NCI-H2171 treated with DMSO at 0.1 percent for 48 hours (cell line): ENCODE measurements around the gene LBHD1.
A peak's percentile ranks its signal among the peaks of the same experiment; 100 is the strongest.
"Not testable (repeated sequence)": the region's sequence is repeated elsewhere in the genome, so short reads cannot be mapped to it uniquely, and the experiment has no call there.

Experiments used
- DNase-seq: peaks from one replicate; lab custom pipeline; 2025; lab: John Stamatoyannopoulos, UW

Gene LBHD1

DNA sequence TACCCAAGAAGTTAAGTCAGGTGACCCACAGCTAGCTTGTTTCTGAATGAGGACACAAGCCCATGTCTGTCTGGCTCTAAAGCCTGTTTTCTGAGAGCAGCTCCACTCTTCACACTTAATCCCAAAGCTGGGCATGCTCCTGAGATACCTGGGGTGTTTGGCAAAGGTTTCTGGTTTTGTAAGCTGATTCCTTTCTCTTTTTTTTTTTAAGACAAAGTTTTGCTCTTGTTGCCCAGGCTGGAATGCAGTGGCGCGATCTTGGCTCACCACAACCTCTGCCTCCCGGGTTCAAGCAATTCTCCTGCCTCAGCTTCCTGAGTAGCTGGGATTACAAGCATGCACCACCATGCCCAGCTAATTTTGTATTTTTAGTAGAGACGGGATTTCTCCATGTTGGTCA, 21.6 kb upstream of the LBHD1 start:
- DNase-seq: not testable (repeated sequence)

DNA sequence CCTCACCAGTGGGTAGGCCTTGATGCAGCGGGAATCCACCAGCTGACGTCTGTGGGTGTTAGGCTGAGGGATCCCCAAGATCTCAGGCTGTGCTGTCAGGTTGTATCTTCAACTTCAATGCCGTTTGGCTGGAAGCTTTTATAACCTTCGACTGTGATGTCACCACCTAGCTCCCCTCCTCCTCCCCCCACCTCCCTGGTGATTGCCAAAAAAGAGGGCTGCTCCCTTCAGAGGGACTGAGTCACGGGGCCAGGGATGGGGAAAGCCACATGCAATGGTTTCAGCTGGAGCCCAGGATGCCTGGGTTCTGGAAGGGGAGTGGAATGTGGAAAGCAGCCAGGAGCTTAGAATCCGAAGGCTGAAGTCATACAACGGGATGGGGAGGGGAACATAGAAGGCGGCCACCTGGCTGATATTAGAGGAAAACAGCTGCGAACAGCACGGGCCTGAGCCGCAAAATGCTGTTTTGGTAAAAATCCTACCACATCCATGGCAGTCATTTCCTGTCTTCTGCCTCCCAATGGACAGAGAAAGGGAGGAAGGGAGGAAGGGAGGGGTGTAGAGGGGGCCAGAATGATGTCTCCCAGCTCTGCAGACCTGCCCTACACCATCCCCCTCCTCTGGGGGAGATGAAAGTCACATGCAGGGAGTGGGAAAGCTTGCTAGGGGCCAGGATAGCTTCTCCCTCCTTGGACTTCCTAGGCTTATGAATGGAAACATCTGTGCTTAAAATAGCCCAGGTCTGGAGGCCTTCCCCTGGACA, 17.5 kb upstream of the LBHD1 start, which contains the start of gene LRRN4CL:
LRRN4CL (minus strand) TSS at position 110 of the 763 bp plus-strand sequence. CDS start 1,022 bp downstream, outside the sequence.
- DNase-seq: peak; percentile 45

DNA sequence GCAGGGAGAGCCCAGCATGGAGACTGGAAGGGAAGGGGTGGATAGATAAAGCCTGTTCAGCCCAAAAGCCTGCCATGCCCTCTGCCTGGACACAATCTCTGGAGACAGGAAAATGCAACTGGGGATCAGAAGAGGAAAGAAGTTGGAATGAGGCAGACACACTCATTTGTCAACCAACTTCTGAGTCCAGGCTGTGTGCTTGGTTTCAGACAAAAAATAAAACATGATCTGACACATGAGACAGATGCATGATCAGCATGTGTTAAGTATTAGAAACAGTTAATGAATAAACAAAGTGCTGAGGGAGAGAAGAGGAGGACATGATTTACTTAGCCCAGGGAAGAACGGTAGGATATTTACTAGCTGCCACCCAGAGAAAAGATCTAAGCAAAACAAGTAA, 16.4 kb upstream of the LBHD1 start:
- DNase-seq: no peak

DNA sequence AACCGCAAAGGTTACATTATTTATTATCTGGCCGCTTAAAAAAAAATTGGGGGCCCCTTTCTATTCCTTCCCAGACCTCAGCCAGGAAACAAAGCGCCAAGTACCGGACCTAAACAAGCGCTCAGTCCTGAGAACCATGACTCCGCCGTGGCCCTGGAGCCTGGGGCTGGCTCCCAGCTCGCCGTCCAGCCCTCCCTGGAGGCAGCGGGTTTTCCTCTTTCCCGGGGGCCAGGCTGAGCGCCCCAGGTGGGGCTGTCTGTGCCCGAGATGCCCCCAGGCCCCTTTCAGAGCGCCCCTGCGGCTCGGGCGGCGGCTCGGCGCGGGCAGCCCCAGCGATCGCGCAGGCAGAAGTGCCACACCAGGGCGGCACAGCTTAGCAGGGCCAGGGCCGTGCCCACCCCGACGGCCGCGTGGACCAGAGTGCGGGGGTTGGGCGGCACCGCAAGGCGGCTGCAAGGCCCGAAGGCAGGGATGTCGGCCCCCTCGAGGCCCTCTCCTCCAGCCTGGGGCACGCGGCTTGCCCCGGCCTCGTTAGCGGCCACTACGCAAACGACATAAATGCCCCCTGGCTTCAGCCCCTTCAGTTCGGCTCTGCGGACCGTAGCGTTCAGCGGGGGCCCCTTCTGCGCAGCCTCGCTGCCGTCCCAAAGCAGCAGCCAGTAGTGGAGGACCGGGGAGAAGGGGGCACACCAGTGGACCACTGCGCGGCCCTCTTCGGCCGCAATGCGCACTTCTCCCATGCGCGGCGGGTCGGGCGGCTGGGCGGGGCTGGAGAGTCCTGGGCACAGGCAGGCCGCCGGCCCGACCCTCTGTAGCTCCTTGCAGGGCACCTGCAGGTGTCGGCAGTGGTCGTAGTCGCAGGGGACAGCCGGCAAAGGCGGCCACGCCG, 15.7 kb upstream of the LBHD1 start:
- no peak for DNase-seq

DNA sequence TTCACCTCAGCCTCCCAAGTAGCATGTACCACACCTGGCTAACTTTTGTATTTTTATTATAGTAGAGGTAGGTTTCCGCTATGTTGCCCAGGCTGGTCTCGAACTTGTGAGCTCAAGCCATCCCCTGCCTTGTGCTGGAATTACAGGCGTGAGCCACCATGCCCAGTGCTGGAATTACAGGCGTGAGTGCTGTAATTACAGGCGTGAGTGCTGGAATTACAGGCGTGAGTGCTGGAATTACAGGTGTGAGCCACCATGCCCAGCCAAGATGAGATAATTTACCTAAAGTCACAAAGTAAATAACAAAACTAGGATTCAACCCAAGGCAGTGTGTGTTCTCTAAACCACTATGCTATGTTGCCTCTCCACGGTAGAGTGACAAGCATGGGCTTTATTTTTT, 10.5 kb upstream of the LBHD1 start:
- no peak for DNase-seq

DNA sequence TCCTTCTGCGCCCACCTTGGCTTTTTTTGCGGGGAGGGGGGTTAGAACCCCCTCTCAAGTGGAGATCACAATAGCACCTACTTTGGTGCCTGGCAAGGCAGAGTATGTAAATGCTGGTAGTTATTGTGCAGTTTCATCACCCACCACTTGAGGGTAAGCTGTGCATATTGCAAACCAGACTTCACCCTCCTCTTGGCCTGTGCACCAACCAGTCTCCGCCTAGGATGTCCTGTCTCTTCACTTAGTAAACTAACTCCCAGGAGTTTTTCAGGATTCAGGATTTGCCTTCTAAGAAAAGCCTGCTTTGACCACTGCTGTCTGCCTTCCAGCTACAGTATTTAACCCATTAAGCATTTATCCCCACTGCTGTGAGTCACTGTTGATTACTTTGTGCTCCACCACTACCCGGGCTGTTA, 8.8 kb upstream of the LBHD1 start:
- peak; percentile 52 for DNase-seq

DNA sequence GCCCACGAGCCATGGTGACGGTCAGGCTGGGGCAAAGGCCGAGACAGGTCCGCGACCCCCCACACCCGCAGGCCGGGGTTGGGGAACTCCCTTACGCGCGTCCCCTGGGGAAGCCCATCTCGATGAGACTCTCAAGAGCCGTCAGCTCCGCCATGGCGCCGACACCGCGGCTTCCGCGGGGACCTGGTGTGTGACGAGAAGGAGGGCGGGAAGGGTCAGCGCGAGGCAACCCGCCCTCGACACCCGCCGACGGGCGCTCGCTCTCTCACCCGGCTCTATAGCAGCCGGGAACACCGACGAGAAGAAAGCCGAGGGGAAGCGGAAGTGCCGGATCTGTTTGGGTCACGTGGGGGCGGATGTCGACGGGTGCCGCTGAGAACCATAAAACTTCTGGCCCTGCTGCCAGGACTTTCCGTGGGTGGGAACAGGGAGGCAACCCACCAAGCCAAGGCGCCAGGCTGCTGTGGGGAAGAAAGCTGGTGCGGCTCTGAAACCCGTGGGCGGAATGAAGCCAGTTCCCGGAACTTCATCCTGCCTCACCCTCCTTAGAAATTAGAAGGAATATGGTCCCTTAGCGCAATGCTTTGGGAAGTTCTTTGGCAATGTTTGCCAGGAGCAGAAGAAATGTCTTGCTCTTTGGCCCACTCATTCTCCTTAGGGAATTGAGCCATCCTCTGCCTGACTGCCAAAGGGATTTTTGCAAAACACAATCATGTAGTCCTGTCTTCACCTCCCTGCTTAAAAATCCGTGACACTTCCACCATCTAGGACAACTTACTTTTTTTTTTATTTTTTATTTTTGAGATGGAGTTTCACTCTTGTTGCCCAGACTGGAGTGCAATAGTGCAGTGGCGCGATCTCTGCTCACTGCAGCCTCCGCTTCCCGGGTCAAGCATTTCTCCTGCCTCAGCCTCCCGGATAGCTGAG, 7.0 kb upstream of the LBHD1 start, which contains the start of gene UBXN1:
UBXN1 (minus strand) TSS at position 304 of the 927 bp plus-strand sequence; CDS start at position 154, 150 bp downstream.
- DNase-seq: peak; percentile 94

DNA sequence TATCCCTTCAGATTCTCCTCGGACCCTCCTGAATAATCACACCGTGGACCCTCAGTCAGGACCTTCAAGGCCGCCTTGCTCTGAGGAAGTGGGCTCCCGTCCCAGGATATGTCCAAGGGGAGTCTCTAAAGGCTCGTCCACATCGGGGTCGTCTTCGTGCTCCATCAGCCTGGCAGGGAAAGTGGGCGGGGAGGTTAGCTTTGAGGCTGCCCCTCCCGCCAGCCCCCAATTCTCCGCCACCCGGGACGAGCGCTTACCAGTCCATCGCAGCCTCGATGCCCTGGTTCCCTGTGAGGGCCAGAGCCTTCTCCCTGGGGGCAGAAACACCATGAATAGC, 6.3 kb upstream of the LBHD1 start:
- DNase-seq: no peak

DNA sequence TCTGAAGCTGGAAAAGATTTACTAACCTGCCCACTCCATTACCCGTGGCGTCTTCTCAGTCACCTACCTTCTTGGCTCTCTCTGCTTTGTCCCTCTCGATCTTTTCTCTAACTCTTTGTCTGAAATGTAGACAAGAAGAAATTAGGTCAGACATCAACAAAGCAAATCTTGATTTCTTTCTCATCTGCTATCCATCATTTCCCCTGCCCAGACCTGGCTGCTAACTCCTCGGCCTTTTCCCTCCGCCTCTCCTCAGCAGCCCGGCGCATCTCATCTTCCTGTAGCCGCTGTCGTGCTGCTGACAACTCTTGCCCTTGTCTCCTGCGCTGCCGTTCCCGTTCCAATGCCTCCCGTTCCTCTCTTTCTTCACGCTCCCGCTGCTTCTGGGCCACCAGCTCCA, 5.6 kb upstream of the LBHD1 start:
- DNase-seq: no peak

DNA sequence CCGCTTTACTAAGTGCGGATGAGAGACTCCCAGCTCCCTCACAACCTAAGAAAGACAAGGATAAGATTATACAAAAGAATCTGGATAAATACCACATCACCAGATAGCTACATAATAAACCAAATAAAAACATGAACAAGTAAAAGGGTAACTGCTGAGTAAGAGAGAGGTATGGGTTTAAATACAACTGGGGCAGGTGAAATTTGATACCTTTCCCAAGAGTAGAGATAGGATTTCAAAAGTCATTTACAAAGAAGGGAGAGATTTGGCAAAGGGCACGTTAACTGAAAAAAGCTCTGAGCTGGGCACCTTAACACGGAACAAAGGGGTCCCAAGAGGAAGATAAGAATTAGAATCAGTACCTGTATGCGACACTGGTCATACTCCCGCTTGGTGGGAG, 5.1 kb upstream of the LBHD1 start:
- DNase-seq: peak; percentile 52

DNA sequence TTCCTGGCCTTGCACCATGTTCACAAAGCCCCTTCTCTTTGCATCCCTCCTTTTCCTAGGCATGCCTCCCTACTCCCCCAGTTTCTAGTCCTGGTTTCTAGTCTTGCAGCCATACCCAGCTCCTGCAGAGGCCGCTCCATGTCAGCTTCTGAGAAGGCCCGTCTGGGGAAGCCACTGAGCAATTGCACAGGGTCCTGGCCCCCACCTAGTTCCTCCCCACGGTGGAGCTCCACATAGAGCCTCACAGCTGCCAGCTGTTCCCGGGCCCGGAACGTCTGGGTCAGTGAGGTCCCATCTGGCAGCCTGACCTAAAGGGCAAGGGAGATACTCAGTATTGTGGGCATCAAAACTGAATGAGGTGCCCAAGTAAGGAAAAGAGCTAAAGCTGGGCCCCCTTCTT, 4.6 kb upstream of the LBHD1 start:
- no peak for DNase-seq

DNA sequence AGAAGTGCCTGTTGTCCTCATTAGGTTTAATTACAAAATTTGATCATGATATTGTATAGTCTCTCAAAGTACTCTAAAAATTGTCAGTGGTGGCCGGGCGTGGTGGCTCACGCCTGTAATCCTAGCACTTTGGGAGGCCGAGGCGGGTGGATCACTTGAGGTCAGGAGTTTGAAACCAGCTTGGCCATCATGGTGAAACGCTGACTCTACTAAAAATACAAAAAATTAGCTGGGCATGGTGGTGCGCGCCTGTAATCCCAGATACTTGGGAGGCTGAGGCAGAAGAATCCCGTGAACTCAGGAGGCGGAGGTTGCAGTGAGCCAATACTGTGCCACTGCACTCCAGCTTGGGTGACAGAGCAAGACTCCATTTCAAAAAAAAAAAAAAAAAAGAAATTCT, 3.3 kb upstream of the LBHD1 start:
- DNase-seq: not testable (repeated sequence)

DNA sequence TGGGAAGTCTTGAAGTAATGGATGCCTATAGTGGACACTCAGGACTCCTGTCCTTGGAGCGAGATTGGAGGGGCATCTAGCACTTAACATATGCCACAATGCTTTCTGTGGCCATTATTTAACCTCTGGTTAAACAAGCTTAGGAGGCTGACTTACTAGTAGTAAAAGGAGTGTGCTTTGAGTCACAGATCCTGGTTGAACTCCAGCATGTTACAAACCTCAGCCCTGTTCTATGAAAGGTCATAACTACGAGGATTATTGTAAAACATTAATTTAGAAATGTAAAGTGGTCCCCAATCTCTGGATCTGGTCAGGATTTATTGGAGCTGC, 1.1 kb upstream of the LBHD1 start:
- no peak for DNase-seq

DNA sequence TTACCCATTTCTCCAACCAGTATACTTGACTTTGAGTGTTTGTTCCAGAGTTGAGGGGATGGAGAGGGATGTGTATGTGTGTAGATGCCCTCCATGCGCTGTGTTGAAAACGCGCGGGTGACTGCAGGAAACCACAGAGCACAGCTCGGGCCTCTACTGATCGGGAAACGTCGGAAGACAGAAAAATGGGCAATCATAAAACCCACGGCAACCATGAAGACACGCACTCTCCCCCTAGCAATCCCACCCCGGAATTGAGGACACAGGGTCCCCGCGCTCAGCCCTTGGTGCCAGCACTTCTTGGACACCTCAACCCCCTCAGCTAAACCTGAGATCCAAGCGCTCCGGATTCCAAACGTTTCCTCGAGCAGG, 845 bp downstream of the LBHD1 start:
- DNase-seq: no peak

DNA sequence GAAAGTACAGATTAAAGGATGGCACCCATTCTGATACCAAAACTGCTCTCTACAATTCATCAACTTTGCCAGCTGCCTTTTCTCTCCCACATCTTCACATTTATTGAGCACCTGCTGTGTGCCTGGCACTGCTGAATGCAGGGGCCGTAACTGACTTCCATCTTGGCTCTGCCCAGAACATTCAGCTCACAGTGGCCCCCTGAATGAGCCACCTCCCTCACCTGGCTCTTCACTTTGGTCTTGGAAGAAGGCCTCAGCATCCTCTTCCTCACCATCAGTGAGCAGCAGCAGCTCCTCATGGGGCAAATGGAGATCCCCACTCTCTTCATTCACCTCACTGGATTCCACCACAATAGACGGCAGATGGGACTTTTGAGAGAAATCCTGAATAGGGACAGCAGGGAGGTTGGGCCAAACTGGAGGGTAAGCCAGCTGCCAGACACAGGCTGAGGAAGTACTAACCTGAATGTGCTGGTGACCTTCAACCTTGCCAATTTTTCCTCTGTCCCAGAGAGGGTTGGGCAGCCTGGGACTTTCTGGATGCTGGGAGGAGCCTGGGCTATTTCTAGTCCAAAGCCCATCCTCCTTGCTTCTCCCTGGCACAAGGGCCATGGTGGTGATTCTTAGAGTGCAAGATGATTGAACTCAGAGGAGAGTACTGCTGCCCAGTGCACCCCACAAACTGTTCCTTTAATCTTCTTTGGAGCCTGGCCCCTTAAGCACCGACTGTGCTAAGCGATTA, 2.5 kb downstream of the LBHD1 start:
- peak; percentile 22 for DNase-seq

DNA sequence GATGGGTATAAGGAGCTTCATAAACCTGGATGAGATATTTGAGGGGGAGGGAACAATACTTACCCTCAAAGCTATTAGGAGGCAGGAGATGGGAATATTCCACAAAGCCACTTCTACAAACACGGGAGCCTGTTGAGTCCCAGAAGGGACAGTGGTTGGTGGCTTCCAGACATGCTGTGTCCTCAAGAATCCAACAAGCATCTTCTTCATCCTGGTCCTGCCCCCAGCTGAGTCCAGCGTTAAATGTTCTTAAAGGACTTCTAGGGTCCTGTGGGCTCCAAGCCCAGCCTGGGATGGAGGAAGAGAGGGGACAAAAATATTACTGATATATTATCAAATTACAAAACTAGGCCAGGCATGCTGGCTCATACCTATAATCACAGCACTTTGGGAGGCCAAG, 4.6 kb downstream of the LBHD1 start:
- no peak for DNase-seq

DNA sequence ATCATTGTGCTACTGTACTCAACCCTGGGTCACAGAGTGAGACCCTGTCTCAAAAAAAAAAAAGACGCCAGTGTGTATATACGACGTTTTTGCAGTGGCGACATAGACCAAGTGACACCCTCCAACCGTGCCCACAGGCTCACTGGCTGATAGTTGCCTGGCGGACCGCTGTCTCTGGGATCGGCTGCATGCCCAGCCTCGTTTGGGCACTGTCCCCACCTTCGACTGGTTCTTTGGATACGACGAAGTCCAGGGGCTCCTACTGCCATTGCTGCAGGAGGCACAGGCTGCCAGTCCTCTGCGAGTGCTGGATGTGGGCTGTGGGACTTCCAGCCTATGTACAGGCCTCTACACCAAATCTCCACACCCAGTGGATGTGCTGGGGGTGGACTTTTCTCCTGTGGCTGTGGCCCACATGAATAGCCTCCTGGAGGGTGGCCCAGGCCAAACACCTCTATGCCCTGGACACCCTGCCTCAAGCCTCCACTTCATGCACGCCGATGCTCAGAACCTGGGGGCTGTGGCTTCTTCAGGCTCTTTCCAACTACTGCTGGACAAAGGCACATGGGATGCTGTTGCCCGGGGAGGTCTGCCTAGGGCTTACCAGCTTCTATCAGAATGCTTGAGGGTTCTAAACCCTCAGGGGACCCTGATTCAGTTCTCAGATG, 5.7 kb downstream of the LBHD1 start:
- DNase-seq: no peak

DNA sequence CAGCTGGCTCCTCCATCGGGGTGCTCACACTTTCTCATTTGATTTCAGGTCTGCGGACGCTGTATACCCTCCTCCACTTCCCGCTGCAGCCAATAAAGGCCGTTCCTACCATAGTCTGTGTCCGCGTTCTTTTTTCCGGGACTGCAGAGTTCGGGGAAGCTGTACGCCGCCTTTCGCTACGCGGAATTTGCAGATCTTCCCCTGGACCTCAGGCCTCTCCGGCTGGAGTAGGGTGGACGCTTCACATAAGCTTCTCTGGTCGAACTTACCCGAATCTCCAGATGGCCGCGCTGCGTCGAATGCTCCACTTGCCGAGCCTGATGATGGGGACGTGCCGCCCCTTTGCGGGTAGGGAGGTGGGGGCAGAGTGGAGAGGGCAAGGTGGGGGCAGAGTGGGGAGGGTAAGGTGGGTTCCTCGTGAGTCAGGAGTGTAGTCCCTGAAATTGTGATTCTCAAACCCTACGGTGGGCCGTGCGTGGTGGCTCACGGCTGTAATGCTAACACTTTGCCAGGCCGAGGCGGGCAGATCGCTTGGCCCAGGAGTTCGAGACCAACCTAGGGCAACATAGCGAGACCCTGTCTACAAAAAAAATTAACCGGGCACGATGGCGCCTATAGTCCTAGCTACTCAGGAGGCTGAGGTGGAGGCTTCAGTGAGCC, 6.3 kb downstream of the LBHD1 start:
- DNase-seq: peak; percentile 43

DNA sequence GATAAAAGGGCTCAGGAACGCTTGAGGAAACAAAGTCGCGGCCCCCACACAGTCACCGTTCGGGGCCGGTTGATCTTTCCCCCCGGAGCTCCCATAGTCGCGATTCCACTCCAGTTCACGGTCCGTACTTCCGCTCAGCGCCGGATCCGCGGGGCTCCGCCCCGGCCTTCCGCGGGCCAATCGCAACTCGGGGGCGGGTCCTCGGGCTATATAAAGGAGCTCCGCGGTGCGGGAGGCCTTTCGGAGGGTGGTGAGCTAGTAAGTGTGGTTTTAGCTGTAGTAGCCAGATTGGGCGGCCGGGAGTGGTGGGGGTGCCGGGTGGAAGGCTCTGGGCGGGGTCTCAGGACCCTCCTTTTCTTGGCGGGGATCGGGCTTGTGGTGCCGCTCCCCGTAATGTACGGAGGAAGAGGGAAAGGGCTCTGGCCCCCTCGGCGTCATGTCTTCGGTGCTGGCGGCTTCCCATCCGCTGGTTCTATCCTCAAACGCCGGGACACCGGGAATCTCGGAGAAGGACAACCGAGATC, 6.9 kb downstream of the LBHD1 start, which contains the start of the genes C11orf98 and CSKMT:
C11orf98 (minus strand) TSS at position 136 of the 524 bp plus-strand sequence; CDS start at position 95, 41 bp downstream.
CSKMT (plus strand) TSS at position 238 of the 524 bp plus-strand sequence. CDS start 568 bp downstream, outside the sequence.
- peak; percentile 92 for DNase-seq
